ENCODE measurements around the gene CSH1. TPM values are rescaled to one million over a fixed set of nuclear protein-coding genes. Genes with fewer than 3 reads are reported as not detected.

The CSH1 gene
- total RNA-seq, 1 experiment from 2014 or later, result not detected

DNA sequence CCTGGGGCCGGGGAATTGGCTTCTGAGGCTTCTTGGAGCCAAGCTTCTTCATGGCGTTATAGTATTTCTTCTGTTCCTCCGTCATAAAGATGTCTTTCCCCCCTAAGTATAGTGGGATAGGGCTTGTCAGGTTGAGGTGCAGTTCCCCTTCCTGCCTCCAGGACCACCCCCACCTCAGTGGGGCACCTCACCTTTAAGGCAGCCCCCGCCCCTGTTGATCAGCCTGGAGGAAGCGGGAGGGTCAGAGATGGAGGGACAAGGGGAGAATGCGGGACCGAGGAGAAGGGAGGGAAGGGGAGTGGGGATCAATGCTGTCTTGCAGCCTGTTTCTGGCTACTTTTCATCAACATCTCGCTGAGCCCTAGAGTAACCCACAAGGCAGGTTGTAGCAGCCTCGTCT lies 47.4 kb upstream of the CSH1 start:
- peak overlapping the region in 1 of 3 experiments; percentile 94; a peak in 2 of 7 replicates for H3K27ac Mint-ChIP-seq

More for the DNA sequence above, 47.4 kb upstream of the CSH1 start:
- no peak overlapping the region for H2BK5ac ChIP-seq (ENCODE audit: insufficient read length, low read length)
- H2AFZ ChIP-seq (ENCODE audit: low read length), result no peak overlapping the region
- Mint-ChIP-seq H3K27me3 (ENCODE audit: low read depth) (peaks cover 3% of the 10 kb centered on the region; the same call in 1 of the 2 replicates), H3K9me3 (no peaks in the 10 kb centered on the region), H3K4me3 (no peak overlapping the region), H3K4me1 (peaks cover 2 to 13% of the 10 kb centered on the region in 2 experiments; a peak in 2 of 4 replicates), H3K36me3 (ENCODE audit: insufficient read depth in 1 of 3, low read depth in 3 of 3) (peaks cover 9 to 26% (median 11%) of the 10 kb centered on the region in 3 experiments; a peak in 6 of 7 replicates)
- H3K79me1 ChIP-seq (ENCODE audit: insufficient read depth, low read depth, low read length, poor library complexity, severe bottlenecking), result no peaks in the 10 kb centered on the region
- H3K27ac ChIP-seq (ENCODE audit: insufficient read length, low read depth, low read length), result no peak overlapping the region
- H2BK15ac ChIP-seq (ENCODE audit: low read depth, low read length), result no peak overlapping the region
- H3K18ac ChIP-seq (ENCODE audit: insufficient read length, low read depth, low read length), result no peak overlapping the region
- no peak overlapping the region for H2BK12ac ChIP-seq (ENCODE audit: insufficient read length, low read depth, low read length)
- no peaks in the 10 kb centered on the region for H3K23me2 ChIP-seq (ENCODE audit: insufficient read length, low read depth, low read length, poor library complexity, severe bottlenecking)
- H3K14ac ChIP-seq (ENCODE audit: insufficient read depth, low read length), result no peak overlapping the region
- TF ChIP-seq, protein P1, sequence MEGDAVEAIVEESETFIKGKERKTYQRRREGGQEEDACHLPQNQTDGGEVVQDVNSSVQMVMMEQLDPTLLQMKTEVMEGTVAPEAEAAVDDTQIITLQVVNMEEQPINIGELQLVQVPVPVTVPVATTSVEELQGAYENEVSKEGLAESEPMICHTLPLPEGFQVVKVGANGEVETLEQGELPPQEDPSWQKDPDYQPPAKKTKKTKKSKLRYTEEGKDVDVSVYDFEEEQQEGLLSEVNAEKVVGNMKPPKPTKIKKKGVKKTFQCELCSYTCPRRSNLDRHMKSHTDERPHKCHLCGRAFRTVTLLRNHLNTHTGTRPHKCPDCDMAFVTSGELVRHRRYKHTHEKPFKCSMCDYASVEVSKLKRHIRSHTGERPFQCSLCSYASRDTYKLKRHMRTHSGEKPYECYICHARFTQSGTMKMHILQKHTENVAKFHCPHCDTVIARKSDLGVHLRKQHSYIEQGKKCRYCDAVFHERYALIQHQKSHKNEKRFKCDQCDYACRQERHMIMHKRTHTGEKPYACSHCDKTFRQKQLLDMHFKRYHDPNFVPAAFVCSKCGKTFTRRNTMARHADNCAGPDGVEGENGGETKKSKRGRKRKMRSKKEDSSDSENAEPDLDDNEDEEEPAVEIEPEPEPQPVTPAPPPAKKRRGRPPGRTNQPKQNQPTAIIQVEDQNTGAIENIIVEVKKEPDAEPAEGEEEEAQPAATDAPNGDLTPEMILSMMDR (conservative IDR thresholded peaks at IDR 0.05), result peak; percentile 42; the same call in 2 of the 3 replicates
- no peaks in the 10 kb centered on the region for H3K27me3 ChIP-seq (ENCODE audit: insufficient read depth, low read length)
- H2AK5ac ChIP-seq (ENCODE audit: insufficient read length, low read length), result no peak overlapping the region
- no peak overlapping the region for H2BK120ac ChIP-seq (ENCODE audit: low read depth, low read length, poor library complexity, severe bottlenecking)
- H4K20me1 ChIP-seq (ENCODE audit: control insufficient read depth, insufficient read depth, insufficient read length), result no peaks in the 10 kb centered on the region
- H3K23ac ChIP-seq (ENCODE audit: insufficient read length, low read depth, low read length), result no peak overlapping the region
- H3K4me2 ChIP-seq (ENCODE audit: insufficient read depth, insufficient read length, low read length), result no peak overlapping the region
- no peak for DNase-seq
- no peak overlapping the region for H2BK20ac ChIP-seq (ENCODE audit: low read depth, low read length, poor library complexity, severe bottlenecking)
- no peak overlapping the region for H4K8ac ChIP-seq (replicated peaks; ENCODE audit: insufficient read length, low read depth, low read length)
- no peak overlapping the region for H3K56ac ChIP-seq (ENCODE audit: insufficient read length, low read depth, low read length)
- no peak overlapping the region for H3K4ac ChIP-seq (ENCODE audit: low read depth, low read length)
- no peaks in the 10 kb centered on the region for H3K4me1 ChIP-seq (ENCODE audit: insufficient read depth, low read length)
- no CpG with 5 or more reads among the region's 9 CpGs for WGBS (ENCODE audit: extremely low coverage, insufficient read length, low lambda C conversion rate)
- H3K79me2 ChIP-seq (ENCODE audit: insufficient read depth, low read length), result no peaks in the 10 kb centered on the region
- no peak overlapping the region for H3K9ac ChIP-seq (ENCODE audit: extremely low read depth, insufficient read length, low read length)
- no peak overlapping the region for H4K5ac ChIP-seq (ENCODE audit: insufficient read length, low read depth, low read length)
- H3T11ph ChIP-seq (ENCODE audit: low read length), result no peak overlapping the region
- no peak overlapping the region for H4K91ac ChIP-seq (ENCODE audit: insufficient read length, low read depth, low read length)
- H3K9me3 ChIP-seq (ENCODE audit: control insufficient read depth, low read depth, low read length), result no peaks in the 10 kb centered on the region
